GM18873 (cell line): ENCODE data around the gene NR6A1.
"Not testable (repeated sequence)": the region's sequence is repeated elsewhere in the genome, so short reads cannot be mapped to it uniquely, and the experiment has no call there.

ENCODE experiments used
- ATAC-seq: cut with Tn5 transposase; IDR thresholded peaks from one replicate; pipeline ENCODE4 v1.9.1; 2021; ENCODE audit warnings: mild to moderate bottlenecking, moderate library complexity, moderate number of reproducible peaks; ENCODE audit not compliant: unreplicated experiment, low FRiP score

The NR6A1 gene

GRCh38 chr9:124624735-124624992 is 146.4 kb downstream of the NR6A1 start:
- no peak for ATAC-seq

- ATAC-seq: no peak
Measured at GRCh38 chr9:124623966-124624734, 147.0 kb downstream of the NR6A1 start.

- ATAC-seq: no peak
Measured at GRCh38 chr9:124622882-124623281, 148.2 kb downstream of the NR6A1 start.

- ATAC-seq: no peak
Measured at GRCh38 chr9:124621371-124622328, 149.5 kb downstream of the NR6A1 start.

GRCh38 chr9:124618476-124618875 is 152.6 kb downstream of the NR6A1 start:
- no peak for ATAC-seq

GRCh38 chr9:124617477-124618141 is 153.5 kb downstream of the NR6A1 start:
- ATAC-seq: no peak

GRCh38 chr9:124616961-124617360 is 154.2 kb downstream of the NR6A1 start:
- ATAC-seq: no peak

- not testable (repeated sequence) for ATAC-seq
Measured at GRCh38 chr9:124615840-124616239, 155.3 kb downstream of the NR6A1 start.

GRCh38 chr9:124615100-124615742 is 155.9 kb downstream of the NR6A1 start:
- ATAC-seq: no peak

- ATAC-seq: no peak
Measured at GRCh38 chr9:124613849-124614248, 157.3 kb downstream of the NR6A1 start.

- ATAC-seq: no peak
Measured at GRCh38 chr9:124611106-124611505, 160.0 kb downstream of the NR6A1 start.

- ATAC-seq: no peak
Measured at GRCh38 chr9:124606027-124606426, 165.1 kb downstream of the NR6A1 start.

GRCh38 chr9:124605258-124605657 is 165.9 kb downstream of the NR6A1 start:
- no peak for ATAC-seq

GRCh38 chr9:124602632-124603031 is 168.5 kb downstream of the NR6A1 start:
- no peak for ATAC-seq

- ATAC-seq: no peak
Measured at GRCh38 chr9:124602204-124602603, 168.9 kb downstream of the NR6A1 start.

- no peak for ATAC-seq
Measured at GRCh38 chr9:124600407-124600806, 170.7 kb downstream of the NR6A1 start.

- no peak for ATAC-seq
Measured at GRCh38 chr9:124599121-124599795, 171.9 kb downstream of the NR6A1 start.

- ATAC-seq: no peak
Measured at GRCh38 chr9:124598048-124598447, 173.1 kb downstream of the NR6A1 start.

GRCh38 chr9:124596172-124596839 is 174.8 kb downstream of the NR6A1 start:
- ATAC-seq: no peak

- no peak for ATAC-seq
Measured at GRCh38 chr9:124595743-124596142, 175.4 kb downstream of the NR6A1 start.
